Panc1 (cell line): ENCODE measurements around the gene MRNIP. TPM values are rescaled to one million over a fixed set of nuclear protein-coding genes. Genes with fewer than 3 reads are reported as not detected.

Source experiments
- ATAC-seq: fragments of 200-7000 bp; cut with Tn5 transposase; 2 replicates; pipeline ENCODE4 v1.9.1; 2020; ENCODE audit warnings: mild to moderate bottlenecking, moderate library complexity
- BruUV-seq: library from RNA; stranded (reverse); fragments of 400-500 nt; replicated peaks from 2 replicates; lab custom pipeline; 2021; lab: Mats Ljungman, UMichigan
- CTCF ChIA-PET: fragments of 300-600 bp; sonication (Branson Sonifier 250); formaldehyde crosslinking; loops from one replicate; lab custom pipeline; 2022; ENCODE audit warnings: antibody characterized with exemption; lab: Charles Lee
- POLR2A ChIA-PET: fragments of 300-600 bp; sonication (Branson Sonifier 250); formaldehyde crosslinking; loops from one replicate; lab custom pipeline; 2022; ENCODE audit warnings: antibody characterized with exemption; lab: Charles Lee
- DNase-seq: peaks from one replicate; pipeline ENCODE4 v3.0.0-alpha.2; 2010; ENCODE audit warnings: low read depth, low spot score
- H3K27ac ChIP-seq: 2 replicates; pipeline ENCODE4 v1.5.1; 2011; ENCODE audit warnings: mild to moderate bottlenecking, low read length, inconsistent platforms
- H3K27me3 ChIP-seq: fragments of 200-500 bp; sonication (Bioruptor generic); 2 replicates; pipeline ENCODE4 v1.6.0; 2014; ENCODE audit warnings: low read length, inconsistent platforms; ENCODE audit not compliant: control insufficient read depth, insufficient read depth
- H3K36me3 ChIP-seq: fragments of 200-500 bp; sonication (Bioruptor generic); 2 replicates; pipeline ENCODE4 v1.5.1; 2014; ENCODE audit warnings: inconsistent platforms, mild to moderate bottlenecking, low read length, moderate library complexity; ENCODE audit not compliant: control insufficient read depth, insufficient read depth
- H3K4me1 ChIP-seq: 2 replicates; pipeline ENCODE4 v1.5.1; 2011; ENCODE audit warnings: inconsistent platforms, mild to moderate bottlenecking, low read length, moderate library complexity; ENCODE audit not compliant: control insufficient read depth, insufficient read depth
- H3K4me3 ChIP-seq, 2 experiments: 2 replicates each; pipeline ENCODE4 v1.5.1; 2011 to 2012; ENCODE audit warnings: low read depth in 2 of 2, low read length in 2 of 2, mild to moderate bottlenecking in 2 of 2, inconsistent platforms in 1 of 2, moderate library complexity in 1 of 2
- H3K9me3 ChIP-seq: fragments of 200-500 bp; sonication (Bioruptor generic); 2 replicates; pipeline ENCODE4 v1.5.1; 2014; ENCODE audit warnings: low read depth, mild to moderate bottlenecking, inconsistent platforms, low read length, moderate library complexity; ENCODE audit not compliant: control insufficient read depth, insufficient read depth
- CTCF ChIP-seq: fragments of 450-650 bp; IDR thresholded peaks from 2 replicates; pipeline ENCODE4 v1.5.1; 2017; ENCODE audit warnings: mild to moderate bottlenecking
- POLR2AphosphoS5 ChIP-seq: IDR thresholded peaks from 2 replicates; pipeline ENCODE4 v1.6.1; 2012; ENCODE audit warnings: mild to moderate bottlenecking, low read depth, low read length, moderate library complexity
- REST ChIP-seq, 2 experiments: IDR thresholded peaks; 2 replicates each; pipeline ENCODE4 v1.6.1; 2011 to 2012; ENCODE audit warnings: low read depth in 2 of 2, control low read depth in 1 of 2, low read length in 1 of 2, mild to moderate bottlenecking in 1 of 2, moderate library complexity in 1 of 2; ENCODE audit not compliant: insufficient read depth in 1 of 2
- SIN3A ChIP-seq: IDR thresholded peaks from 2 replicates; pipeline ENCODE4 v1.6.1; 2012; ENCODE audit warnings: low read depth, mild to moderate bottlenecking, low read length, moderate library complexity, borderline replicate concordance; ENCODE audit not compliant: insufficient read depth
- TCF7L2 ChIP-seq: IDR thresholded peaks from 2 replicates; pipeline ENCODE4 v1.6.1; 2011; ENCODE audit warnings: mild to moderate bottlenecking, low read depth, low read length, inconsistent platforms
- in situ Hi-C: cut with HindIII; loops from 2 replicates; pipeline ENCODE4 v1.10.0; 2016; ENCODE audit warnings: low sequenced_read_pairs, low pct_unique_long_range_greater_than_20kb
- intact Hi-C: fragments of 100-400 bp; cut with micrococcal nuclease; formaldehyde crosslinking; loops from one replicate; pipeline ENCODE4 v1.10.0; 2022; ENCODE audit not compliant: unreplicated experiment
- total RNA-seq: library from RNA; stranded (reverse); gene quantifications from one replicate; pipeline ENCODE4 v1.2.1, GENCODE V29; 2021; ENCODE audit not compliant: unreplicated experiment

The MRNIP gene
- total RNA-seq, 1 experiment from 2014 or later = 33.0 TPM

- ChIA-PET CTCF (no interaction called here), POLR2A (interaction anchor here (0.6 kb wide), 1 partner anchor 17 kb away, joined by 3 read pairs; no protein-coding TSS in a partner anchor)
- H3K36me3 ChIP-seq = peaks cover 8% of the 10 kb centered on the region
- DNase-seq (no peak), ATAC-seq (peak; percentile 58)
- H3K4me3 ChIP-seq = no peak overlapping the region
- intact Hi-C loops = no loop called here
- TF ChIP-seq POLR2AphosphoS5 = peak; percentile 92
- TF ChIP-seq TCF7L2 = peak; percentile 98
- TF ChIP-seq SIN3A = 0 out of 2 replicates have a peak, but pooled peaks have one; percentile 51
- TF ChIP-seq REST (IDR thresholded peaks at IDR 0.05; ENCODE audit: insufficient read depth in 1 of 2, low read depth in 2 of 2, low read length in 1 of 2) = peak in 1 of 2 experiments; percentile 21; a peak in 1 of 4 replicates
- no peak for TF ChIP-seq CTCF
- peaks cover 23% of the 10 kb centered on the region for H3K4me1 ChIP-seq
- H3K27me3 ChIP-seq = no peaks in the 10 kb centered on the region
- no TSS peak for BruUV-seq
- H3K27ac ChIP-seq = no peak overlapping the region
- in situ Hi-C loops = no loop called here
- no peaks in the 10 kb centered on the region for H3K9me3 ChIP-seq
These were observed 19.0 kb downstream of the MRNIP start for GRCh38 chr5:179839328-179840256.

- Histone ChIP-seq H3K27me3 (no peaks in the 10 kb centered on the region), H3K9me3 (no peaks in the 10 kb centered on the region), H3K27ac (peak overlapping the region; percentile 48; the same call in 1 of the 2 replicates), H3K36me3 (peaks cover 17% of the 10 kb centered on the region), H3K4me3 (no peak overlapping the region), H3K4me1 (peaks cover 34% of the 10 kb centered on the region)
- TSS peak; percentile 52 for BruUV-seq
- ChIA-PET CTCF (interaction anchor here (1.0 kb wide), 1 partner anchor 138 kb away, joined by 3 read pairs; no protein-coding TSS in a partner anchor), POLR2A (interaction anchor here (0.8 kb wide), 1 partner anchor 15 kb away, joined by 5 read pairs; no protein-coding TSS in a partner anchor)
- intact Hi-C loops (no loop called here), in situ Hi-C loops (no loop called here)
- TF ChIP-seq CTCF (no peak), TCF7L2 (no peak), REST (IDR thresholded peaks at IDR 0.05; ENCODE audit: insufficient read depth in 1 of 2, low read depth in 2 of 2, low read length in 1 of 2) (0 out of 4 replicates have a peak, but pooled peaks have one; percentile 47), SIN3A (peak; percentile 83; the same call in 1 of the 2 replicates), POLR2AphosphoS5 (no peak; the same call in 1 of the 2 replicates)
- ATAC-seq (no peak), DNase-seq (no peak)
These were observed 21.3 kb downstream of the MRNIP start for GRCh38 chr5:179837076-179838011.
